HepG2 (cell line): ENCODE data around the gene COL9A3. TPM values are rescaled to one million over a fixed set of nuclear protein-coding genes. Genes with fewer than 3 reads are reported as not detected.

Experiments
- ATAC-seq: fragments of 200-7000 bp; cut with Tn5 transposase; 3 replicates; pipeline ENCODE4 v1.9.1; 2020; ENCODE audit warnings: mild to moderate bottlenecking, moderate library complexity
- BruUV-seq: library from RNA; stranded (reverse); fragments of 400-500 nt; replicated peaks from 2 replicates; lab custom pipeline; 2021; lab: Mats Ljungman, UMichigan
- CTCF ChIA-PET: fragments of 300-600 bp; formaldehyde crosslinking; extraction: SDS; loops from one replicate; lab custom pipeline; 2021; ENCODE audit warnings: low total read pairs, inconsistent platforms, low intra/inter-chr PET ratio; lab: Yijun Ruan, JAX
- POLR2A ChIA-PET: fragments of 350-600 bp; sonication (Branson Sonifier 250); formaldehyde crosslinking; loops from one replicate; lab custom pipeline; 2020; ENCODE audit warnings: antibody characterized with exemption, inconsistent platforms; lab: Yijun Ruan, JAX
- DNase-seq: peaks from one replicate; pipeline ENCODE4 v3.0.0-alpha.2; 2015; ENCODE audit warnings: low spot score
- FAIRE-seq: peaks from 3 replicates; lab custom pipeline; 2011; peaks lifted over from hg19 to GRCh38; lab: Jason Lieb, UNC
- H2AFZ ChIP-seq: one replicate; pipeline ENCODE4 v1.6.1; 2011; ENCODE audit warnings: low read length, inconsistent platforms
- H3K27ac ChIP-seq: fragments of 300-600 bp; 3 replicates; pipeline ENCODE4 v1.8.0; 2011; ENCODE audit warnings: mixed run types, mild to moderate bottlenecking, mixed read lengths, low read length, inconsistent platforms; ENCODE audit not compliant: insufficient read depth; ENCODE audit errors: extremely low read length
- H3K27me3 ChIP-seq, 2 experiments: fragments of 200-600 bp in 1 of 2; 2 replicates in 1 of 2; 3 replicates in 1 of 2; pipeline versions ENCODE4 v1.6.0 to v1.8.0; 2011; ENCODE audit warnings: low read length in 2 of 2, mild to moderate bottlenecking in 2 of 2, moderate library complexity in 2 of 2, inconsistent platforms in 1 of 2; ENCODE audit not compliant: insufficient read depth in 2 of 2, control insufficient read depth in 1 of 2
- H3K36me3 ChIP-seq, 2 experiments: fragments of 200-600 bp in 1 of 2; replicated peaks in 1 of 2; 2 replicates in 1 of 2; 3 replicates in 1 of 2; pipeline versions ENCODE4 v1.5.1 to v1.8.0; 2011; ENCODE audit warnings: low read length in 2 of 2, inconsistent platforms in 1 of 2; ENCODE audit not compliant: insufficient read depth in 2 of 2, control insufficient read depth in 1 of 2
- H3K4me1 ChIP-seq: 2 replicates; pipeline ENCODE4 v1.5.1; 2012; ENCODE audit warnings: low read length, inconsistent platforms; ENCODE audit not compliant: insufficient read depth
- H3K4me2 ChIP-seq: 2 replicates; pipeline ENCODE4 v1.6.0; 2011; ENCODE audit warnings: low read depth, low read length, inconsistent platforms
- H3K4me3 ChIP-seq, 3 experiments: fragments of 200-600 bp in 1 of 3; sonication (generic), shearing (Covaris generic) in 1 of 3; replicated peaks in 1 of 3; 2 replicates each; pipeline ENCODE4 v1.5.1; 2011 to 2016; ENCODE audit warnings: low read length in 3 of 3, inconsistent platforms in 2 of 3, low read depth in 2 of 3, mild to moderate bottlenecking in 2 of 3, control low read depth in 1 of 3, mixed read lengths in 1 of 3; ENCODE audit not compliant: insufficient read depth in 1 of 3
- H3K79me2 ChIP-seq: one replicate; pipeline ENCODE4 v1.6.1; 2011; ENCODE audit warnings: low read length, inconsistent platforms; ENCODE audit not compliant: insufficient read depth
- H3K9ac ChIP-seq: 2 replicates; pipeline ENCODE4 v1.6.0; 2011; ENCODE audit warnings: mild to moderate bottlenecking, low read depth, low read length, inconsistent platforms; ENCODE audit not compliant: insufficient read depth
- H3K9me3 ChIP-seq: 2 replicates; pipeline ENCODE4 v1.5.1; 2012; ENCODE audit warnings: mild to moderate bottlenecking, low read length
- H4K20me1 ChIP-seq: 2 replicates; pipeline ENCODE4 v1.6.0; 2011; ENCODE audit warnings: inconsistent platforms, mild to moderate bottlenecking, low read length, moderate library complexity; ENCODE audit not compliant: insufficient read depth
- AGO2 ChIP-seq: fragments of 200-400 bp; formaldehyde crosslinking; optimal IDR thresholded peaks from 2 replicates; pipeline ENCODE3; 2017; ENCODE audit warnings: mild to moderate bottlenecking, low read depth, low read length, moderate library complexity
- CSRNP2 ChIP-seq: sonication (generic); formaldehyde crosslinking; conservative IDR thresholded peaks from 2 replicates; pipeline ENCODE4 v1.8.0; 2022; ENCODE audit warnings: low read depth, missing genetic modification reagents
- HNRNPL ChIP-seq: fragments of 200-400 bp; formaldehyde crosslinking; IDR thresholded peaks from 2 replicates; pipeline ENCODE4 v1.6.1; 2017; ENCODE audit warnings: mild to moderate bottlenecking, low read depth, low read length
- MAF1 ChIP-seq: sonication (generic); formaldehyde crosslinking; IDR thresholded peaks from 2 replicates; pipeline ENCODE4 v1.5.0; 2020; ENCODE audit warnings: missing genetic modification reagents, borderline replicate concordance
- RBFOX2 ChIP-seq: fragments of 200-400 bp; formaldehyde crosslinking; IDR thresholded peaks from 2 replicates; pipeline ENCODE4 v1.6.1; 2017; ENCODE audit warnings: low read depth, mild to moderate bottlenecking, low read length
- ZNF124 ChIP-seq: sonication (generic); formaldehyde crosslinking; IDR thresholded peaks from 2 replicates; pipeline ENCODE4 v1.4.0; 2020; ENCODE audit warnings: missing genetic modification reagents
- WGBS: methylation state at CpG from one replicate; pipeline ENCODE4 v1.1.6; 2017; ENCODE audit warnings: low lambda C conversion rate; 5-methylcytosine and 5-hydroxymethylcytosine counted together
- in situ Hi-C: cut with HindIII; loops from 2 replicates; pipeline ENCODE4 v1.10.0; 2017; ENCODE audit warnings: low pct_unique_long_range_greater_than_20kb; ENCODE audit not compliant: extremely low pct_ligation_motif_present
- intact Hi-C: fragments of 100-400 bp; cut with micrococcal nuclease; formaldehyde crosslinking; loops from one replicate; pipeline ENCODE4 v1.10.0; 2022; ENCODE audit not compliant: unreplicated experiment
- polyA plus RNA-seq, 8 experiments: library from polyadenylated mRNA; depleted of rRNA in 3 of 8; stranded (reverse) in 7 of 8; unstranded in 1 of 8; fragments of >200 nt; fragmentation: Illumina TruSeq in 4 of 8; extraction: Trizol in 4 of 8; gene quantifications; 2 replicates each; pipeline versions ENCODE4 v1.2.1 to v1.2.3, GENCODE V29; 2011 to 2016; ENCODE audit warnings: low read depth in 4 of 8, missing spikeins in 1 of 8, mixed read lengths in 1 of 8; ENCODE audit not compliant: insufficient read depth in 1 of 8
- total RNA-seq, 5 experiments: library from RNA; depleted of rRNA; stranded (reverse); fragments of >200 nt; fragmentation: Illumina TruSeq; extraction: Trizol; gene quantifications; 2 replicates each; pipeline ENCODE4 v1.2.3, GENCODE V29; 2016; ENCODE audit warnings: low read depth in 1 of 5
- TF ChIP-seq, protein P1 (sequence below): sonication (generic); formaldehyde crosslinking; IDR thresholded peaks from 2 replicates; pipeline ENCODE4 v1.4.0; 2020; ENCODE audit warnings: mild to moderate bottlenecking, low read depth, missing genetic modification reagents

Gene COL9A3
- total and polyA plus RNA-seq, 2 of the 13 experiments (the other 11 are each of a cell fraction or from before 2014, with no cell fraction given): 155 to 204 TPM

- ChIA-PET CTCF (no interaction called here), POLR2A (no interaction called here)
- no peak overlapping the region for H3K9ac ChIP-seq
- H3K27ac ChIP-seq: no peak overlapping the region
- H3K79me2 ChIP-seq: no peaks in the 10 kb centered on the region
- no peak overlapping the region for H3K4me2 ChIP-seq
- FAIRE-seq (no peak), DNase-seq (no peak), ATAC-seq (no peak)
- H4K20me1 ChIP-seq: no peaks in the 10 kb centered on the region; the same call in 1 of the 2 replicates
- no peak overlapping the region for H3K4me3 ChIP-seq
- in situ Hi-C loops (no loop called here), intact Hi-C loops (no loop called here)
- BruUV-seq: no TSS peak
- TF ChIP-seq CSRNP2 (CRISPR knock-in tag): no peak
- TF ChIP-seq MAF1: no peak
- 0 out of 2 replicates have a peak, but pooled peaks have one; percentile 42 for TF ChIP-seq HNRNPL
- peak; percentile 40 for TF ChIP-seq RBFOX2
- peak; percentile 76 for TF ChIP-seq AGO2
- no peak for TF ChIP-seq ZNF124 (CRISPR knock-in tag)
- TF ChIP-seq, protein P1, sequence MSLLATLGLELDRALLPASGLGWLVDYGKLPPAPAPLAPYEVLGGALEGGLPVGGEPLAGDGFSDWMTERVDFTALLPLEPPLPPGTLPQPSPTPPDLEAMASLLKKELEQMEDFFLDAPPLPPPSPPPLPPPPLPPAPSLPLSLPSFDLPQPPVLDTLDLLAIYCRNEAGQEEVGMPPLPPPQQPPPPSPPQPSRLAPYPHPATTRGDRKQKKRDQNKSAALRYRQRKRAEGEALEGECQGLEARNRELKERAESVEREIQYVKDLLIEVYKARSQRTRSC (CRISPR knock-in tag): no peak
- no peak overlapping the region for H2AFZ ChIP-seq
- no peaks in the 10 kb centered on the region for H3K9me3 ChIP-seq
- H3K36me3 ChIP-seq: peaks cover 9% of the 10 kb centered on the region in 2 experiments; a peak in 3 of 5 replicates
- H3K27me3 ChIP-seq: no peaks in the 10 kb centered on the region
- 92% methylated on average over 28 of the region's 32 CpGs for WGBS
- peaks cover 27% of the 10 kb centered on the region for H3K4me1 ChIP-seq
Measured at GRCh38 chr20:62829231-62830230, 12.7 kb downstream of the COL9A3 start.
